AG10803 (cell line): ENCODE measurements around the gene ZSWIM3.

Experiments
- DNase-seq: peaks from one replicate; pipeline ENCODE4 v3.0.0; 2010; ENCODE audit warnings: low read depth
- H3K4me3 ChIP-seq: 2 replicates; pipeline ENCODE4 v1.5.1; 2011; ENCODE audit warnings: mild to moderate bottlenecking, low read length, control low read depth
- CTCF ChIP-seq: conservative IDR thresholded peaks from 2 replicates; pipeline ENCODE4 v1.5.1; 2011; ENCODE audit warnings: mild to moderate bottlenecking, low read length, control low read depth, inconsistent platforms

The ZSWIM3 gene

GRCh38 chr20:45907219-45907948 lies 50.0 kb downstream of the ZSWIM3 start:
- TF ChIP-seq CTCF: no peak
- DNase-seq: no peak
- no peak overlapping the region for H3K4me3 ChIP-seq

- no peak for DNase-seq
- no peak overlapping the region for H3K4me3 ChIP-seq
- no peak for TF ChIP-seq CTCF
Observed at GRCh38 chr20:45908084-45908483, 50.7 kb downstream of the ZSWIM3 start.

- no peak for DNase-seq
- no peak overlapping the region for H3K4me3 ChIP-seq
- no peak for TF ChIP-seq CTCF
Observed at GRCh38 chr20:45909336-45909808, 52.0 kb downstream of the ZSWIM3 start.

GRCh38 chr20:45909817-45910669 lies 52.6 kb downstream of the ZSWIM3 start:
- DNase-seq: no peak
- no peak for TF ChIP-seq CTCF
- no peak overlapping the region; the same call in 1 of the 2 replicates for H3K4me3 ChIP-seq

GRCh38 chr20:45910670-45911485 lies 53.5 kb downstream of the ZSWIM3 start:
- TF ChIP-seq CTCF: no peak
- peak; percentile 100 for DNase-seq
- peak overlapping the region; percentile 56 for H3K4me3 ChIP-seq

GRCh38 chr20:45911486-45912343 lies 54.3 kb downstream of the ZSWIM3 start, which contains the start of gene PLTP:
Gene PLTP, minus strand, starts transcription at chr20:45912155. Its CDS starts 703 bp downstream, at chr20:45911452.
- TF ChIP-seq CTCF: no peak
- DNase-seq: peak; percentile 74
- peak within 1 kb of the TSS; percentile 56 for H3K4me3 ChIP-seq
